Measurements from ENCODE around the gene SH3TC1.
A peak's percentile ranks its signal among the peaks of the same experiment; 100 is the strongest.

Gene SH3TC1

DNA sequence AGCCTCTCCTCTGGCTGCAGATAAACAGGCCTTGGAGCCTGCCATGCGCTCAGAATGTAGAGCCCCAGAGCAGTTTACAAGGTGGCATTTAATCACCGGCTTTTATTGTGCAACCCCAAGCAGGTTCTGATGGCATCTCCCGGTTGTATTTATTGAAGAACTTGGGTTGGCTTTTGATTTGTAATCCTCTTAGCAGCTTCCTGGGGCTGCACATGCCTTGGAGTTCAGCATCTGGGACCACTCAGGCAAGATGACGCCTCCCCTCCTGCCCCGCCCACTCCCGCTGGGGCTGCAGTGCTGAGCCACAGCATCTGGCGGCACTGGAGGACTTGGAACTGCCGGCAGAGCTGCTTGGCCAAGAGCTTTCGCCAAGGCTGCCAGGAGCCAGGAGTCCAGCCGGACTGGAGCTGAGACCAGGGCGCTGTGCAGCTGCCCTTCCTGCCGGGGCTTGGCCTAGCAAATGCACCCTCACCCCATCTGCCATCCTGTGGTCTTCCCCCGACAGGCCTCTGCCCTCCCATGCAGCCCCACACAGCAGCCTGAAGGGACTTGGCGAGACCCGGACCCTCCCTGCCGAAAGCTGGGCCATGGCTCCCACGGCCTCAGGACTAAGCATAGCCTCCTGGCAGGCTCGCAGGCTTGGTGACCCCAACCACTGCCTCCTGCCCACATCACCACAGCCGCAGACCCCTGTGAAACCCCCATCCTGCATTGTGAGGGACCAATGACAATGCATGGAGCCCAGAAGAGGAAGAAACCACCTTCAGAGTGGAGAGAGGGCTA lies 75.9 kb downstream of the SH3TC1 start:
- DNase-seq (ENCODE audit: low read depth, low spot score) = peak; percentile 94

DNA sequence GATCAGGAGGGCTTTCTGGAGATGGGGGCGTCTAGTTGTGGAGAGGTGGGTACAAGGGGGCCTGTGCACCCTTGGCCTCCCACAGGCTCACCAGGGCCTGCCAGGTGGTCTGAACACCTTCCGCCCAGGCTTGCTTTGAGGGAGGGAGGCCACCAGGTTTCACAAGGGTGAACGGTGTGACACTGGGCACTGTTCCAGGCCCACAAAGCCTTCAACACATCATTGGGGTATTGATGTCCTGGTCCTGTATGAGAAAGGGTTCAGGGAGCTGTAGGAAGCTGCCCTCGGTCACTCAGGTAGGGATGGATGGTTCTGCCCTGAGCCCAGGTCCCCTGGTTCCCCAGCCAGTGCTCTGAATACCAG lies 76.4 kb downstream of the SH3TC1 start:
- DNase-seq (ENCODE audit: low read depth, low spot score) = no peak

DNA sequence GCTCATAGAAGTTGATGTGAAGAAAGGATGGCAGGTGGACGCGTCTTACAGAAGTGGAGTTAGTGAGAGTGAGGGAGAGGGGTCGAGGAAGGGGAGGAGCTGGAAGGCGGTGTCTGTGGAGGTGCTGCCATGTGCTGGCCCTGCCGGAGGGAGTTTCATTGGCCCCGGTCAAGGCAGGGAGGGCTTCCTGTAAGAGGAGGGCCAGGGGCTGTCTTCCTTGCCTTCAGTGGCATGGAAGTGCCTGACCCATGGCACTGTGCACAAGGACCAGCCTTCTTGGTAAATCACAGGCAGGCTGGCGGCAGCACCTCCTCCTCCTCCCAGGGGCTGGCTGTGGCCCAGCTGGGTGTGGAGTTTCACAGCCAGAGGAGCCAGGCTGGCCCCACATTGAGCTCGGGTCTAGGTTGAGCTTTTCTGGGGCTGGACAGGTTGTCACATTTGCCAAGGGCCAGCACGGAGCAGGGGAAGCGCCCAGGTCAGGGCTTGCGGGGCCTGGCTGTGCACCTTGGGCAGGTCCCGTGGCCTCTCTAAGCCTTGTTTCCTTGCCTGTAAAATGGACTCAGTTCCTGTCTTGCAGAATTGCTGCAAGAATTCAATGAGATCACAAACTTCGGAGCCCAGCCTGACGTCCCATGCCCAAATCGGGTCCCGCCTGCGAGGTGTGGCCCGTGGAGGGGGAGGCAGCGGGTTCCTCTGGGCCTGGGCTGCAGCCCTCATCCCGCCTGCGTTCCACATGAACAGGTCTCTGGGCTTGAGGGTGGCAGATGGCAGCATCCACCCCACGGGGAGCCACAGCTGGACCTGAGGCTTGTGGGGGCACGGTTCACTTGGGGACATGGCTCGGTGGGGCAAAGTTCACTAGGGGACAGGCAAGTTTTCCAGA lies 77.5 kb downstream of the SH3TC1 start:
- no peak for DNase-seq (ENCODE audit: low read depth, low spot score)

DNA sequence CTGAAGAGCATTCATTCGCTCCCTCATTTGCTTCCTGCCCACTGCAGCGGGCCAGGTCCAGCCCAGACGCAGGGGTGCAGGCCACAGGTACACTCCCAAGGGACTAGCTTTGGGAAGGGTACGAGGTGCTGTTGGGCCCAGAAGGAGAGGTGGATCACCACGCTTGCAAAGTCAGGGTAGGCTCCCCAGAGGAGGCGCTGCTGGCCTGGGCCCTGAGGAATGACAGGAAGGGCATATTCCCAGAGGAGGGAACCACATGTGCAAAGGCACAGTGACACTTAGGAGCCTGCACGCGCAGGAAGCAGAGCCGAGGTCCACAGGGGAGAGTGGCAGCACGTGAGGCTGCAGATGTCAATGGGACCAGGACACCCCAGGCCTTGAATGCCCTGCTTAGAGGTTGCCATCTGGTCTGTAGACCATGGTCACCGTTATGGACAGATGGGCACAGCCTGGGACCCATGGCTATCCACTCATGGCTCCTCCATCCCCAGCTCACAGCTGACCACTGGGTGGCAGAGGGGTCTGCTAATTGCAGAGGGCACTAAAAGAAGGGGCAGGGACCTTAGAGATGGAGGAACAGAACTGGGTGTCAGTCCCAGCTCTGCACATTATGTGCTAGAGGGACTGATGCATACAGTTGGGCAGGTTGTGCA lies 78.4 kb downstream of the SH3TC1 start:
- no peak for DNase-seq (ENCODE audit: low read depth, low spot score)

DNA sequence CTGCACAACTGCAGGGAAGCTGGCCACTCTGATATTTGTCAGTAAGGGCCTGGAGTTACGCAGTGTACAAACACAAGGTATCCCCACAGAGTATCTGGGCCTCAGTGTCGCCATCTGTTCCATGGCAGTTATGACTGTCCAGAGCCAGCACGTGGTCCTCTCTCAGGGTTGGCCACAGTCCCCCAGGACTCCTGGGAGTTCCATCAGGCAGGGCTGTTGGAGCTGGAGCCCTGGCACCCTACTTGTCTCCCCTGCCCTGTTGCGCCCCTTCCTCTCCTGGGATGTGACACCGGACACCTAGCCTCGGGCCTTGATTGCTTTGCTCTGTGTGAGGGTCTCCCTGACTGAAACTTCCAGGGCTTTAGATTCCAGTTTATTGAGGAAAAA lies 78.9 kb downstream of the SH3TC1 start:
- no peak for DNase-seq (ENCODE audit: low read depth, low spot score)

DNA sequence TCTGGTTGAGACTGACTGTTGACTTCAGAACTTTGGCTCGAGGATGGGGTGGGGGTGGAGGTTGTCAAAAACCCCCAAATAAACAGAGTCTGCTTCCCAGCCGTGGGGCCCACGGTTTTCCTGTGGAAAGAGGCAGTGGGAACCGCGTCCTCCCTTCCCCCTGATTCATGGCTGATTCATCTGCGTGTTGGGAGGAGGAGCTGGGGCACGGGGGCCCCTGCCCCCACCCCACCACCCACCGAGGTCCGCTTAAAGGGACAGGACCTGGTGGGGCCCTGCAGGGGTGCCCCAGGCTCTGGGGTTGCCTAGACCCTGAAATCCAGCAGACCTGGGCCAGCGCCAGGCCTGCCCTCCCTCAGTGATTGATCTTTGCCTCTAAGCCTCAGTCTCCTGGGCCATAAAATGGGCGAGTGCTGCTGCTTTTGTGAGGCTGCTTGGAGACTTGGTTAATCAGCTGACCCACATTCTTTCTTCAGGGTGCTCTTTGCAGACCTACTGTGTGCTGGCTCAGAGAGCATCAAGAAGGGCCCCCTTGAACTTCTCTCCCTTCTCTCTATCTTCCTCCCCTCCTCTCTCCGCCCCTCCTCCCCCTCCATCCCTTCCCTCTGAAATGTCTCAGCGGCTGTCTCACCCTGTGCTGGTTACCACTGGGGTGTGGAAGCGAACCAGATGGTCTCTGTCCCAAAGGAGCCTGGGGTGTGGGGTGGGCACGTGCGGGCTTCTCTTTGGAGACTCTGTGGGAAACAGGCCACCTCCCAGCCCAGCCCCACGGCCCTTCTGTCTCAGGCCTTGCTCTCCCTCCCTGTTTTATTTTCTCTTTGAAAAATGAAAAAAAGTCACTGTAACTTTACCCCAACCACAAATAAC lies 79.6 kb downstream of the SH3TC1 start:
- peak; percentile 69 for DNase-seq (ENCODE audit: low read depth, low spot score)

DNA sequence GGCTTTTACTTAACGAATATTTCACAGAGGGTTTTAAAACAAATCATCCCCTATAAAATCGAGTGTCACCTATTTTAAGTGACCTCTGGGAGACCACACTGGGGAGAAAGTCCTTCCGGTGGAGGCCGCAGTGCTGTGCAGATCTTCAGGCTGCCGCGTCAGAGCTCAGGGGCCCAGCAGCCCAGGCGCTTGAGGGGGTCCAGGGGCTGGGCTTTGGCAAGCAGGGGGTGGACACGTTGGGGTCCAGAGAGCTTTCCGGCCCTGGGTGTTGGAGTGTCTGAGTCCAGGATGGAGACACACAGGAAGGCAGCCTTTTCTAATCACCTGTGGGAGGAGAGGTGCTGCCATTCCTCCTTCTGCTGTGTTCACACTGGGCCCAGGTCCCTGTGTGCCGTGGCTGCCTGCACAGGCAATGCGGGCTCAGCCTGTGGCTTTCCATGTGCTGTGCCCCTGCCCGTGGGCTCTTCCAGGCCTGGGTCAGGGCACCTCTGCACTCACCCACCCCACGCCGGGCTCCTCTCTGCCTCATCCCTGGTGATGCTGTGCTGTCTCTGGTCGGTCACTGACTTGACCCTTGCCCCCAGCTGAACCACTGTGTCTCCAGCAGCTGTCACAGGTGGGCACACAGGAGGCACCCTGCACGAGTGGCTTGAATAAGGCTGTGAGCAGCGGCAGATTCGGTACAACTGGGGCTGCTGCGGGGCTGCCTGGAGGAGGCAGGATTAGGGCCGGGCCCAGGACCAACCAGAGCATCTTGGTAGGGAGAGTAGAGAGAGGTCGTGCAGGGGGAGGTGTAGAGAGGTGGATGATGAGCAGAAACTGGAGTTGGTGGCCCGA lies 80.4 kb downstream of the SH3TC1 start:
- no peak for DNase-seq (ENCODE audit: low read depth, low spot score)

DNA sequence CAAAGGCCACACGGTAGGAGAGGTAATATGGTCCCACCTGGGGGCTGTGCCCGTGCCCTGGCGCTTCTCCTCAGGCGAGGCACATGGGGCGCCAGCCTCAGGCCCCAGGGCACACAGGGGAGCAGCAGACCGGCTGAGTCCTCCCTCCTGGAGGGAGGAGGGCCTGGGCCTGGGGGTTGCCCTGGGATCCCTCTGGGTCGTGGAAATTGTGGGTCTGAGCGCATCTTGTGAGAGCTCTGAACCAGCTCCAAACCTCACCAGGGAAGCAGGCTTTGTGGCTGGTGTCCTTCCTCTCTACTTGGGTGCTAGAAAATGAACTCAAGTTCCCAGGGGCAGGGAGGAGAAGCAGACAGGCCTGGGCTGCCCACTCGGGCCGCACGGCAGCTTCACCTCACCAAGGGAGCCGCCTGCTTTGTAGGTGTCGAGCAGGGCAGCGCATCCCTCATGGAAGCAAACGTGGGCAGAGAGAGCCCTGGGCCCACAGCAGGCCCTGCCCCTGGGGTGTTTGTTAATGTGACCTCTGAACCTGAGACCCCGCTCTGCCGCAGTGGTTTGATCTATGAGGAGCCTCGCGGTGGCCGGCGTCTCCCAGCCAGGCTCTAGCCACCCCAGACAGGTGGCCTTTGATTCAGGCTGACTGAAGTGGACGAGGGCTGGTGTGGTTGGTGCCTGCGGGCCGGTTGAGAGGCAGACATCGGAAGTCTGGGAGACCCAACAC lies 81.2 kb downstream of the SH3TC1 start:
- DNase-seq (ENCODE audit: low read depth, low spot score) = no peak

DNA sequence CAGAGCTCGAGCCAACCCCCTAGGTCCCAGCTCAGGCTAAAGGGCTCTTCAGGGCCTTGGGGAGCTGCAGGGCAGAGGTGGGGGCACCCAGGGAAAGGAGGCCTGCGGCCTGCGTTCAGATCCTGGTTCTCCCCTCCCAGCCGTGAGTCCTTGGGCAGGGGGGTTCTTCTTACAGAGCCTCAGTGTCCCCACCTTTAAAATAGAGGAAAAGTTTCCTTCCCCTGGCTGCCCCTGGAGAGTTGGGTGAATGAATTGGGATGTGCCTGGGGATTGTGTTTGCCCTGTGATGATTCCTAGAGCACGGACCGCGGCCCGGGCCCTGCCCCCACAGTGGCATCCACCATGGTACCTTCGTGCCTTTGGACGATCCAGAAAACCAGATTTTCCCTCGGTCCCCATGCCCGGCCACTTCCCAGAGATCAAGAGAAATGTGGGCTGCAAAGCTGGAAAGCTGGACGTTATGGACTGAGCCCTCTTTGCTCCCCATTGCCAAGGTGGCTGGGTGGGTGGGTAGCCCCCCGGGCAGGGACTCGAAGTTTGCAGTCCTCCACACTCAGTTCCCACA lies 81.9 kb downstream of the SH3TC1 start:
- no peak for DNase-seq (ENCODE audit: low read depth, low spot score)

DNA sequence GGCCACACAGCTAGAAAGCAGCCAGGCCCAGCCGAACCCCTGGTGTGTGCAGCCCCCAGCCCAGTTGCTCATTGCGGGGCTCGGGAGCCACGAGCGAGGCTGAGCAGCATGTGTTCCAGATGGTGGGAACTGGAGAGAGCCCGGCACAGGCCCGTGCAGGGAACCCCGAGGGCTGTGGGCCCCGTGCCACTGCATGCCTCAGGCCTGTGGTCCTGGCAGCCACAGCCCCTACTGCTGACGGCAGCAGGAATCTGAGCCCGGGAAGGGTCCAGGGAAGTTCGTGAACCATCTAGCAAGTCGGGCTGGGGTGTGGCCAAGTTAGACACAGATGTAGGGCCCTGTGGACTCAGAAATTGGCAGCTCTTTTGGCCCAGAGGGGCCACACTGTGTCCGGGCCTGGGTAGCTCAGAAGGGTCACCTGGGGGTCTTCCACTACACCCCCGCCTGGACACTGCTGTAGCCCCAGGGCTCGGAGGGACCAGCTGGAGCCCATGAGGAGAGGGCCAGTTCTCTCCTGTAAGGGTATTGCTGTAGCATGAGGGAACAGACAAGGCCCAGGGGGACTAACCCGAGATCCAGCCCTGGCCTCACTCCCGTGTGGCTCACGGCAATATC lies 82.5 kb downstream of the SH3TC1 start:
- DNase-seq (ENCODE audit: low read depth, low spot score) = no peak

DNA sequence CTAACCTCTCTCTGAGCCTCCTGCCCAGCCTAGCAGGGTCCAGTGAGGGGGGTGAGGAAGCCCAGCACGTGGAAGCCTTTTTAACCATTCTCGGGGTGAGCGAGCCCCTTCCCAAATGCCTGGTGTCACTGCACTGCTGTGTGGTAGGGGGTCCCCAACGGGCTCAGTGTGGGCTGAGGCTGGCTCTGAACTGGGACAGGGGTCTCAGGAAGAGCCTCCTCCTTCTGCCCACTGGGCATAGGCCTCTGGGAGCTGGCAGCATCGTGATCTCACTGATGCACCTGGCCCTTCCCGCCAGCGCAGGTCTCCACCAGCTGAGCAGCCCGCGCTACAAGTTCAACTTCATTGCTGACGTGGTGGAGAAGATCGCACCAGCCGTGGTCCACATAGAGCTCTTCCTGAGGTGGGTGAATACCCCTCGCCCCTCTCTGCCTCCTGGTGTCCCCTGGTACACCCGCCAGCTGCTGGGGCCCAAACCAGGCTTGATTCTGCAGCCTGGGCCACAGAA lies 83.1 kb downstream of the SH3TC1 start:
- DNase-seq (ENCODE audit: low read depth, low spot score) = no peak

DNA sequence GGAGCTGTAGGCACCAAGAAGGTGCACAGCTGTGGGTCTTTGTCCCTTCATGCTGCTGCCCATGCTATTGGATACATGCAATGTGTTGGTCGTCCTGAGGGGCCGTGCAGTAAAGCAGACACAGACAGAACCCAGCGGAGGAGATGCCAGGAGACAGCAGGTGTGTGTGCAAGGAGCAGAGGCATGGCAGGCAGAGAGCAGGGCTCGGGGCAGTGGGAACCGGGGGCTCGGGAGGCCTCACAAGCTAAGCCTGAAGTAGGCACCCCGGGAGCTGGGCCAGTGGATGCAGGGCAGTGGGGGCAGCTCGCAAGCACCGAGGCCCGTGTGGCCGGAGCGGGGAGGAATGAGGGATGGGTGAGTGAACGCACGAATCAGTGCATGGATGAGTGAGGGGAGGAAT lies 83.7 kb downstream of the SH3TC1 start:
- DNase-seq (ENCODE audit: low read depth, low spot score) = no peak

DNA sequence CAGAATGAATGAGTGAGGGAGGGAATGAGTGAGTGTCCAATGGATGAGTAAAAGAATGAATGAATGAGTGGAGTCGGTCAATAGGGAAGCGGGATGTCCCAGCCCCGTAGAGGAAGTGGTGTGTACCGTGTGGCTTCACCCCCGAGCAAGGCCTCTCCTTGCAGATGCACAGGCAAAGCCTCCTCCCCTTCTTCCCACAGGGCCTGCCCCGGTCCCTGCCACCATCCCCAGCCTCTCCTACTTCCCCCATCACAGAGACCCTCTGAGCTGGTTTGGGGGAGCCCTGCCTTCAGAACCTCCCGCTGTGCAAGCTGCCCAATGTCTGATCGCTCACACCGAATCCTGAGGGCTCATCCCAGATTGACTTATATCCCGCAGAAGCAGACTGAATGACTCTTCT lies 84.1 kb downstream of the SH3TC1 start:
- no peak for DNase-seq (ENCODE audit: low read depth, low spot score)

DNA sequence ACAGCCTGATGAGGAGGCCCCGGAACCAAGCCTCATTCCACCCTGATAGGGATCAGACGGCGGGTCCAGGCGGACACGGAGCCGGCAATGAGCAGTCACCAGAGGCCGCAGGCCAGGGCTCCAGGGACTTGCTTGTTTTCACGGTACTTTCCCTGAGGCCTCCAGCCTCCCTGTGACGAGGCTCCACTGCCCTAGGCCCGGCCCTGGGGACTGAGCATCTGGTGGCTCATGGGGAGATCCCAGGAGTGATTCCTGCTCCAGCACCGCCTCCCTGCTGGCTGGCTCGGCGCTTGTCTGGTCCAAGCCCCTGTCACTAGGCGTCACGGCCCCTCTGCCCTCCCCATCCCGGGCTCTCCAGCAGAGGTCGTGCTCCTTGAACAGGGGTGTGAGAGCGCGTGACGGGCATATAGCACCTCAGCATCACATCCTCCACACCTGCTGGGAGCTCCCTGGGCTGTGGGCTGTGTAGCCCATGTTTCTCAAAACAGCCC lies 84.6 kb downstream of the SH3TC1 start:
- no peak for DNase-seq (ENCODE audit: low read depth, low spot score)

DNA sequence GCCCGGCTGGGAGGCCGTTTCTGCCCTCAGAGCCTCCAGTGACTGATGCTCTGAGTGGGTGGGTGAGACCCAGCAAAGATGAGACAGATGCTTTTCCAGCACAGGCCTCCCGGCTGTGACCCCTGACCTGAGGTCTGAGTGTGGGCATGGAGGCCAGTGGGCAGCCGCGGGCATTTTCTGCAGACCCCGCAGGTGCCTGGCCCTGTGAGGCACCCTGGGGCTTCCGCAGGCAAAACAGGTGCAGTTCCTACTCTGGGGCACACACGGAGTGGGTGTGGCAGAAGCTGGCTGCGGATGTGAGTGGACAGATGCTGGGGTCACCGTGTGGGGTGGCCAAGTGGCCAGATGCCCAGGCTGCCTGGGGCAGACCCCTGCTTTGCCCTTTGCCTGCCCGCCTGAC lies 85.3 kb downstream of the SH3TC1 start:
- no peak for DNase-seq (ENCODE audit: low read depth, low spot score)

DNA sequence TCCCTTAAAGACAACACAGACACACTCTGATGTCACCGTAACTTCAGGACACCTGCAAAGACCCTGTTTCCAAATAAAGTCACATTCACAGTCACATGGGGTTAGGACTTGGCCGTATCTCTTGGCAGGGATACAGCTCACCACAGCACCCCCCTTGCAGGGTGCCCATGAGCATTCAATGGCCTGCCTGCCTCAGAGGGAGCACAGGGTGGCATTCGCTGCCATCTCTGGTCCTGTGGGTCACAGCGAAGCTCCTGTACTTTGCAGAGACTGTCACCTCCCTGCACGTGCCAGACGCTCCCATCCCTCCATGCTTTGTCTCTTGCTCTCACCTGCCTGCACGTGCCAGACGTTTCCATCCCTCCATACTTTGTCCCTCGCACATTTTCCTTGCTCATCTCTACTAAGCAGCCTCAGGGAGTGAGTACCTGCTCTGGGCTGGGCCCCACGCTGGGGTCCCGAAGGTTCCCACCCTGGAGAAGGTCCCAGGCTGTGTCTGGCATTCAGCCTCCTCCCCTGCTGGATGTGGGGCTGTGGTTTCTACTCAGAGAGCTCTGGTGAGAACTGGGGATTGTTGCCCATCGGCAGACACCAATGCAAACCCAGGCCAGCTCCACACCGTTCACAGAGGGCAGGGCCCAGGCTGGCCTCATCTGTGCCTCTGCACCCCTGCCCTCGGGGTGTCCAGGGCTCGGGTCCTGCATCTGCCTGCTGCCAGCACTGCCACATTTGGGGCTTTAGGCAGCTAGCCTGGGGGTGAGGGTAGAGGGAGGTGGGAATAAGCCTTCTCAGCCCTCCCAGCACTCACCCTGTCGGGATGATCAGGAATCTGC lies 86.3 kb downstream of the SH3TC1 start:
- DNase-seq (ENCODE audit: low read depth, low spot score) = no peak

DNA sequence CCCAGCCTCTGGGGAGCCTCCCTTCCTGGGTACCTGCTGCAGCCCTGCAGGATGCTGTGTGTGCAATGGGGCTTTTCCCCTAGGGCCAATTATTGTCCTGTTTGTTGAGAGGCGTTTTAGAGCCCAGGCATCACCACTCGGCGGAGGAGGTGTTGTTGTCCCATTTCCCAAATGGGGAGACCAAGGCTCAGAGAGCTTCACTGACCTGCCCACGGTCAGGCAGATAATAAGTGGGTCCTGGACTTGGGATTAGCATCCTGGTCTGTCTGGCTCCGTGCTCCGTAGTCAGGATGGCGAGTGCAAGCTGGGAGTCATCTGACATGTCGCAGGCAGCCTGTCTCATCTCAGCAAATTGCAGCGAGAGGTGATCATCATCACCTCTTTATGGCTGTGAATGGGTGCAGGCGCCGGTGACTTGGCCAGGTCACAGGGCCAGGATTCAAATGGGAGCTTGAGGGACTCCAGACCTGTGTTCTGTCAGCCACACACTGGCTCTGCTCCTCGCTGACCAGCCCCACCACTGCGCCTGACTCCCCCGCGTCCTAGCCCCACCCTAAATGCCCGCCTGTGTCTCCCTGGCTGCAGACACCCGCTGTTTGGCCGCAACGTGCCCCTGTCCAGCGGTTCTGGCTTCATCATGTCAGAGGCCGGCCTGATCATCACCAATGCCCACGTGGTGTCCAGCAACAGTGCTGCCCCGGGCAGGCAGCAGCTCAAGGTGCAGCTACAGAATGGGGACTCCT lies 87.1 kb downstream of the SH3TC1 start:
- DNase-seq (ENCODE audit: low read depth, low spot score) = no peak
